Measurements from ENCODE around the gene GUCY1A2.

DNA sequence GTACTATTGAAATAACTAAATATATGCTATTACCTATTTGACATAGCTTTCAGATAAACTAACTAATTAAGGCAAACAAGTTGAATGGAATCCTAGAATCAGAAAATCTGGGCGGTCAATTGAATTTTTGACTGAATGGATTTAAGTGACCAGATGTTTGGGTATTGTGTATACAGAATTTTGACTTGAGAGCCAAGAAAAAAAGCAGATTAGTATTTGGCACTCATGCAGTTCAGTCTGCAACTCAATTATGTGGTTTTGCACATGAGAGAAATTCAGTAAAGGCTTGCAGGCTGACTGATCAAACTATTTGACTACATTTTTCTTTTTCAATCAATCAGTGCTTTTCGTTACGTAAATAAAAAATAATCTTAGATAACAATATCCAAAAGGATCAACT is 254.8 kb downstream of the GUCY1A2 start:
- TF ChIP-seq, protein P1, sequence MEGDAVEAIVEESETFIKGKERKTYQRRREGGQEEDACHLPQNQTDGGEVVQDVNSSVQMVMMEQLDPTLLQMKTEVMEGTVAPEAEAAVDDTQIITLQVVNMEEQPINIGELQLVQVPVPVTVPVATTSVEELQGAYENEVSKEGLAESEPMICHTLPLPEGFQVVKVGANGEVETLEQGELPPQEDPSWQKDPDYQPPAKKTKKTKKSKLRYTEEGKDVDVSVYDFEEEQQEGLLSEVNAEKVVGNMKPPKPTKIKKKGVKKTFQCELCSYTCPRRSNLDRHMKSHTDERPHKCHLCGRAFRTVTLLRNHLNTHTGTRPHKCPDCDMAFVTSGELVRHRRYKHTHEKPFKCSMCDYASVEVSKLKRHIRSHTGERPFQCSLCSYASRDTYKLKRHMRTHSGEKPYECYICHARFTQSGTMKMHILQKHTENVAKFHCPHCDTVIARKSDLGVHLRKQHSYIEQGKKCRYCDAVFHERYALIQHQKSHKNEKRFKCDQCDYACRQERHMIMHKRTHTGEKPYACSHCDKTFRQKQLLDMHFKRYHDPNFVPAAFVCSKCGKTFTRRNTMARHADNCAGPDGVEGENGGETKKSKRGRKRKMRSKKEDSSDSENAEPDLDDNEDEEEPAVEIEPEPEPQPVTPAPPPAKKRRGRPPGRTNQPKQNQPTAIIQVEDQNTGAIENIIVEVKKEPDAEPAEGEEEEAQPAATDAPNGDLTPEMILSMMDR (conservative IDR thresholded peaks at IDR 0.05; ENCODE audit: low read depth, low read length): no peak
- TF ChIP-seq EZH2 (IDR thresholded peaks at IDR 0.05; ENCODE audit: borderline replicate concordance, low read depth, low read length, poor library complexity, severe bottlenecking): no peak
